Ecto neural progenitor cell (in vitro differentiated cells): ENCODE results near the gene CABP1.

Source experiments
- DNase-seq: peaks from one replicate; pipeline ENCODE4 v3.0.0-alpha.2; 2018; ENCODE audit warnings: low spot score

Gene CABP1

DNA sequence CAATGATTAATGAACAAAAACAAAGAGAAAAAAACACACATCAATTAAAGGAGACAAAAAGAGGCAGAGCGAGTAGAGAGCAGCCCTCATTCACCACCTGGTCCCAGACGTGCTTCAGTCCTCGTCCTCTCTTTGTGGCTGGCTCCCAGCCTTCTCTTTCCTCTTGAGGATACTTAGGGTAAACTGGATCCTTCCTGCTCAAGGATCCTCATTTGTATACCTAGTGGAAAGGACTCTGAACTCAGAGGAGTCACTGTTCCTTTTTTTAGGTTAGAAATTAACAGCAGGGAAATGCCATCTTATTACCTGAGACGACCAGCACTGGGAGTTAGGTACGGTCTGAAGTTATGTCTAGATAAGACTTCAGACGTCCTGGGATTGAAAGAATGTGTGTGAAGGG, 56.2 kb downstream of the CABP1 start:
- DNase-seq: no peak

DNA sequence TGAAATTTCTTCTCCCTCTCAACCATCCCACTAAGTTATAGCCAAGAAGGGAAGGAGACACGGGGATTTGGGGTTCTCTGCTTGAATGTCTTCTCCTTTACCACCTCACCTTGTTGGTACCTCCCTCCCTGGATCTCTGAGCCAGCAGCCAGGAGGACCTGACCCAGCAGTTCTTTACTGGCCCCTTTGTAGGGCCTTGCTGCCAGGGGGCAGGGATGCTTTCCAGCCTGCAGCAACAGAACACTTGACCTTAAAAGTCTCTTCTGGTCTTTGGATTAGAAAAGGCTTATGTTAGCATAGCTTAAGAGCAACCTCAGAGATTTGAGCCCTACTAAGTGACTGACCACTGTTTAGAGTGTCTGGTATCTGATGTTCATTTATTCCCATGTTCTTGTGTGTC, 56.9 kb downstream of the CABP1 start:
- DNase-seq: no peak

DNA sequence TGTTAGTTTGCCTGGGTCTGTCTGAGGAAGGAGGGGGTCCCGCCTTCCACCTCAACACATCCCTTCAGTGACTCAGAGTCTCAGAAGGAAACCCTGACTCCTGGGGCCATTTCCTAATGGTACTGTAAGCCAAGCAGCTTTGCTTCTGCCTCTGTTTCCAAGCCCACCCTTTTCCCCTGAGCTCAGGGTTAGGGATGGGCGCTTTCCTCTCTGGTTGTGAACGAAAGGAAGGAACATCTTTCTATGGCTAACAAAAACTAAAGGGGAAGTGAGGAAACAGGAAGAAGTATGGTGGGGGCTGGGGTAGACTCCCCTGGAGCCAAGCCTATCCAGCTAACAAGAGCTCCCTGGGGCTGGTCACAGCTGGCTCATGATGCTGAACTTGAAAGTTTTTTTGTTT, 58.2 kb downstream of the CABP1 start:
- no peak for DNase-seq

DNA sequence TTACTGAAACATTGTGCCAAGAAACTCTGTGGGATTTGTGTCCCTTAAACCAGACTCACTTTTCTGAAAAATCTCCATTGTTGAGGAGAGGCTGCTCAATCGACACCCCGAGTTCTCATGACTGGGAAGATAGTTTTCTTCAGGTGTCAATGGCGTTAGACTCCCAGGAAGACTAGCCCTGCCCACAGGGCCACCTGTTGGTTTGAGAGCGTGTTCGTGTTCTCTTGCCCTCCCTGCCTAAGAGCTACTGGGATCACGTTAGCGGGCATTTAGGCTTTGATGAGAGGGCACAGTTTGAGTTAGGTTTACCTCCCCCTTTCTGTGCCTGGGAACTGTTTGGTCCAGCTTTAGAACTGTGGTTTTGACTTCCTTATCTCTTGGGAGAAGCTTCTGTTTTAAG, 59.1 kb downstream of the CABP1 start:
- DNase-seq: no peak

DNA sequence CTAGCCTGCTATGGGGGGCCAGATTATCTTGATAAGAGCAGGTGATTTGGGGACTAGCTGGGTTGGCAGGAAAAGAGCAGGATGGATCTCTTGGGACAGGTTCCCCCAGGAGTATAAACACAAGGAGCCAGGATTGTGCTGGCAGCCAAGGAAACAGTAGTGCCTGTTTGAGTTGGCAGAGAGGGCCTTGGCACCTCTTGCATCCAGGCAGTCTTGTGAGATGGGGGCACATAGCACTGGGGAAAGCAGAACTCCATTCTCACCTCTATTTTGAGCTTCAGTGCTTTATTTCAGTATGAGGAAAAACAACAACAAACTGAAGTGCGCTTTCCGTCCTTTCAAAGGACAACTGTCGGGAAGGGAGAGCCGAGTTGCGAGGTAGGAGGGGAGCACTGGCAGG, 60.5 kb downstream of the CABP1 start:
- DNase-seq: no peak

DNA sequence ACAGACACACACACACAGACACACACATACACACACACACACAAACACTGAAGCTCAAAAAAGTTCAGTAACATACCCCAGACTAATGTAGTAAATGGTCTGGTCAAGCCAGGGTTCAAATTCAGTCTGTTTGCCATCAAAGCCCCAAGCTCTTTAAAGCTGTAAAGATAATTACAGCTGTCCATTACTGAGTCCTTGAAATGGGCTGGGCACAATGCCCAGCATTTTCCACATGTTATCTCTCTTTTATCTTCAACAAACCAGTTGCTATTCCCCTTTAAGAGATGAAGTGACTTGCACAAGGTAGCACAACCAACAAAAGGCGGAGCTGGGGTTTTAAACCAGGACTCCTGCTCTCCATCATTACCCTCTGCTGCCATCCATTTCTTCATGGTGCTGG, 62.2 kb downstream of the CABP1 start:
- DNase-seq: no peak

DNA sequence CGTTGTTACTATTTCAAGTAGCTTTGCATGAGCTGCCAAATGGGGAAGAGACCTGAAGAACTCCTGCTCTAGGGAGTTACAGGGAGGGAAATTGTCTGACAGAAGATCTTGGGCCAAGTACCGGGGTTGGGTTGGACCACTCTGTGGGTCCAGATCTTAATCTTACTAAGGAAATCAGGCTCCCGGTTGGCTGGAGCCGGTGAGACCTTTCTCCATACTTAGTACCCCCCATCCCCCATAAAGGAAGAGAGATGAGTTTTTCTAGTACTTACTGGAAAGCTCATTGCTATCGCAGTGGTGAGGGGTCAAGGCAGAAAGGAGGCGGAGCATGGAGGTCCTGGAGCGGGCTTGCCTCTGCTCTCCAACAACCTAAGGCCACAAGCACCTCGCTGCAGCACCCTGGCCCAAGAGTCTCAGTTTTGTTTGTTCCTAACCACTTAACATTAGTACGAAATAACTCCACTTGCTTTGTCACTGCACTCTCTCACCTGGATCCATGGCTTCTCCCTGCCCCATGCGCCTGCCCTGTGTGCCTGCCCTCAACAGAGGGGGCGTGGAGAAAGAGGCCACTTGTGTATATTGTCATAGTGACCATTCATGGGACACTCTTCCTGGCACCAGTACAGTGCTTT, 63.0 kb downstream of the CABP1 start:
- DNase-seq: no peak

DNA sequence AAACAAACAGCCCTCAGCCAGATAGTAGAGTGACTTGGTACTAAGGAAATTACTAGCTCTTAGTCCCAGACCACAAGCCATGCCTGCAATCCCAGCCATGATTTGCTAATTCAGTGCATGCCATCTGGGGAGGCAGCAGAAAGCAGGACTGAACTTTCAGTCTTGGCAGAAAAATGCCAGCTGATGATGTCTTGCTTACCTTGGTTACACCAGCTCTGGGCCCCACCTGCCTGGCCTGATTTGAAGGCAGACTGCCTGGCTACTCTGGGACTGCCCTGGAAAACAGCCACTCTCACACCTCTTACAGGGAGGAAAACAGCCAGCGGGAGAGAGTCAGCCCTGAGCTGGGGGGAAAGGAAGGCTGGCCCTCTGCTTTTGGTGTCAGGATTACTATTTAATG, 65.2 kb downstream of the CABP1 start:
- DNase-seq: no peak

DNA sequence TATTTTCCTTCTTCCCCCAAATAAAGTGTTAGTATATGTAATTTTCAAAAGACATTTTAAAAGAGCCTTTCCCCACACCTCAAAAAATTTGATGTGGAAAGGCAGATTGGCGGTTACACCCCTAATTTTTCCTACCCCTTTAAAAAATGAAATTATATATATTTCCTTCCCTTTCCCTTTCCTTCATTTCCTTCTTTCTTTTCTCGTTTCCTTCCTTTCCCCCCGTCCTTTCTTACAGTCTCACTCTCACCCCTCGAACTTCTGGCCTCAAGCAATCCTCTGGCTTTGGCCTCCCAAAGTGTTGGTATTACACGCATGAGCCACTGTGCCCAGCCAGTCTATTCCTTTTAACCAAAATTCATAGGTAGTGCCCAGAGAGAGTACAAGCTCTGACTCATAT, 65.6 kb downstream of the CABP1 start:
- DNase-seq: no peak

DNA sequence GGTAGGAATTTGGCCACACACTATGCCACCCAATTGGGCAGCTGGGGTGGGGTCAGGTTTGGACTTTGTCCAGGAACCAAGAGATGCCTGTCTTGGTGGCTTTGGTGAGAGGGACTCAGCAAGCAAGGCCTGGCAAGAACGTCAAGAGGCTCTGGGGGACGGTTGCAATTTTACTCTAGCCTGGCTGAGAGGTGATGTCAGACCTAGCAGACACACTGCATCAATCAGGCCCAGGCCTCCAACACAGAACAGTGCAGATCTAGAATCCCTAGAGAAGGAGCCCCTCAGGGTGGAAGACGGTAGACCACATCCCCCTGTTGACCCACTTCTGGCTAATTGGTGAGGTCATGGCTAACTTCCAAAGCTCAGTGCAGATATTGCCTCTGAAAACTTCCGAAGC, 68.2 kb downstream of the CABP1 start:
- DNase-seq: no peak

DNA sequence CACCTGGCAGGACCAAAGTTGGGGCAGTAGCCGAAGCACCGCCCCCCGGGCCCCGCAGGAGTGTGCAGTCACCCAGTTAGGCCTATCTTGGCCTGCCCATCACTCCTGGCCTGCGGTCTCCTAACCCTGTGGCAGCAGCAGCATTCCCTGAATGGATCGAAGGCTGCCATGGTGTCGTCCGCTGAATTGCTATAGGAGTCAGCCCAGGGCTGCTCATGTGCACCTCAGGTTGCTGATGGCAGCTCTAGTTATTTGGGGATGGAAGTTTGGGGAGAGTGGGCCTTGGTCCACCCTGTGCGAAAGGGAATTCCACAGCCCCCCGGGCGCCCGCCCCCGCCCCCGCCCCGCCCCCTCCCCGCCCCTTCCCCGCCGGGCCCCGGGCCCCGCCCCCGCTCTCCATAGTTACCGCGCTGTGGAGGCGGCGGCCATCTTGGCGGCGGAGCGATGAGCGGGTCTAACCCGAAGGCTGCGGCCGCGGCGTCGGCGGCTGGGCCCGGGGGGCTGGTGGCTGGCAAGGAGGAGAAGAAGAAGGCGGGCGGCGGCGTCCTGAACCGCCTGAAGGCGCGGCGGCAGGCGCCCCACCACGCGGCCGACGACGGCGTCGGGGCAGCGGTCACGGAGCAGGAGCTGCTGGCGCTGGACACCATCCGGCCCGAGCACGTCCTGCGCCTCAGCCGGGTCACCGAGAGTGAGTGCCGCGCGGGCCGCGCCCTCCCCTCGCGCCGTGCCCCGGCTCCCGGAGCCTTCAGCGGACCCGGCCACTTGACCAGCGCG, 69.8 kb downstream of the CABP1 start, which contains the start of gene UNC119B:
Gene UNC119B, plus strand, starts transcription at position 428 of the 774 bp plus-strand sequence. Its CDS starts 17 bp downstream, at position 445.
- DNase-seq: peak; percentile 92

DNA sequence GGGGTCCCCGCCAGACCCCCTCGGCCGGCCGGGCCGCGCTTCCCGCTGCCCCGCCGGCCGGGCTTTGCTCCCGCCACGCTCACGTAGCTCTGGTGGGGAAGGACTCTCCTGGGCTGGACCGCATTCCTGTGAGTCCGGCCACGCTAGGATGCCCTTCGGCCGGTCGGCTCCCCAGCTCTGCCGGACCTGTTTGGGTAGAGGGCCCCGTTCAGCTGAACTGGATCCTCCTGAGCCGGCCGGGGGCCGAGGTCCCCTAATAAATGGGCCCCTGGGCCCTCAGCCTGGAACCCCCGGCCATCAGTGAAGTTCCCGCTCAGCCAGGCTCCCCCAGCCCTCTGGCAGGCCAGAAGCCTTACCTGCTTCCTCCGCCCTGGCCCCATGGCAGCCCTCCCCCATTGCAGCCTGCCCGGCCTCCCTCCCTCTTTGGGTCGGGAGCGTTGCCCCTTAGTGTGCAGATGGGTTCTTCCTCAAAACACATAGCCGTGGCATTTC, 70.4 kb downstream of the CABP1 start:
- DNase-seq: no peak

DNA sequence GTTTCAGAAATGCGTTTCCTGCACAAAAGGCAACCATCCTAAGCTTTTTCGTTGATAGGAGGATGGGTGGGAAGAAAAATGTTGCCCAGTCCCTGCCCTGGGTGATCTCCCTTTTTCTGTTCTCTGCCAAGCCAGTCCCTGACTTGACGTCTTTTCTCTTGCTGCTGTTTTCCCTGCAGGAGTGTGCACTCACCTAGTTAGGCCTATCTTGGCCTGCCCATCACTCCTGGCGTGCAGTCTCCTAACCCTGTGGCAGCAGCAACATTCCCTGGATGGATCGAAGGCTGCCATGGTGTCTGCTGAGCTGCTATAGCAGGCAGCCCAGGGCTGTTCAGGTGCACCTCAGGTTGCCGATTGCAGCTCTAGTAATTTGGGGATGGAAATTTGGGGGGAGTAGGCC, 71.0 kb downstream of the CABP1 start:
- DNase-seq: no peak

DNA sequence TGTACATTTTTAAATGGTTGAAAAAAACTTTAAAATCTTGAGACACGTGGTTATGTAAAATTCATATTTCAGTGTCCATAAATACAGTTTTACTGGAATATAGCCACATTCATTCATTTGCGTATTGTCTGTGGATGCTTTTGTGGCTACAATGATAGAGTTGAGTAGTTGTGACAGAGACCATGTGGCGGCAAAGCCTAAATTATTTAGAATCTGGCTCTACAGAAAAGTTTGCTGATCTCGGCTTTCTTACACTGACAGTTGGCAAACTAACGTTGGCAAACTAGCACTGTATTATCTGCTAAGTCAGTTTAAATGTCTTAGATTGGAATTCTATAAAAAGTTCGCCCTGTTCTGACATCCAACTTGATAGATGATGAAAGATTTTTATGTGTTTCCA, 72.2 kb downstream of the CABP1 start:
- no peak for DNase-seq

DNA sequence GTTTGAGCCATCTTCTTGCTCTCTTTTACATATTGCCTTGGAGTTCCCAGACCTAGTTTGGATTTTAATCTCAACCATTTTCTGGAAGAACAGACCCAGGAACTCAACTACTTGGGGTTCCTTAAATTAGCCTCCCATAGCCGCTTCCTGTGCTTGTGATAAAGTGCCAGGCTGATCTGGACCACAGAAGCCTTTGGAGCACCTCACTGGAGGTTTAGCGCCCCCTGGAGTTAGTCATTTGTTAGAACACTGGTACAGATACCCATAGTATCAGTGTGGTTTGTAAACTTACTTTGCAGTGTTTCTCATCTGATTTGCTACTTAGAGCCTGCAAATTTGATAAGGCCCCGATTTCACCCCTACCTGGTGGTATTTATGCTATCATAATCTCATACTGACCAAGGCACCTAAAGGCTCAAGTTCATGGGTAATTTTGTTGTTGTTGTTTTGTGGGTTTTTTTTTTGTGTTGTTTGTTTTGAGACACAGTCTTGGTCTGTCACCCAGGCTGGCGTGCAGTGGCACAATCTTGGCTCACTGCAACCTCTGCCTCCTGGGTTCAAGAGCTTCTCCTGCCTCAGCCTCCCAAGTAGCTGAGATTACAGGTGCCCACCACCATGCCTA, 73.5 kb downstream of the CABP1 start:
- DNase-seq: peak; percentile 81
